Activated B cell treated with CpG ODN at 0.5 μM for 24 hours (primary cell): ENCODE measurements around the gene FHDC1. TPM values are rescaled to one million over a fixed set of nuclear protein-coding genes. Genes with fewer than 3 reads are reported as not detected.

ENCODE experiments used
- ATAC-seq: fragments of 200-7000 bp; cut with Tn5 transposase; one replicate; pipeline ENCODE4 v1.10.0; 2021; ENCODE audit warnings: low read depth, mild to moderate bottlenecking, moderate library complexity
- CTCF ChIA-PET: fragments of 350-600 bp; sonication (Branson Sonifier 250); formaldehyde crosslinking; loops from one replicate; lab custom pipeline; 2021; ENCODE audit warnings: antibody characterized with exemption; lab: Charles Lee
- POLR2A ChIA-PET: fragments of 350-600 bp; sonication (Branson Sonifier 250); formaldehyde crosslinking; loops from one replicate; lab custom pipeline; 2021; ENCODE audit warnings: antibody characterized with exemption; lab: Charles Lee
- DNase-seq: peaks from one replicate; pipeline ENCODE4 v3.0.0; 2022
- H3K27ac Mint-ChIP-seq: one replicate; pipeline ENCODE4 v1.8.0; 2020; ENCODE audit warnings: mixed read lengths
- H3K27me3 Mint-ChIP-seq: one replicate; pipeline ENCODE4 v1.8.0; 2021; ENCODE audit warnings: mixed read lengths
- H3K36me3 Mint-ChIP-seq: one replicate; pipeline ENCODE4 v1.8.0; 2021; ENCODE audit warnings: low read depth, mixed read lengths
- H3K4me1 Mint-ChIP-seq: one replicate; pipeline ENCODE4 v1.8.0; 2021; ENCODE audit warnings: mixed read lengths
- H3K4me3 Mint-ChIP-seq: one replicate; pipeline ENCODE4 v1.8.0; 2020; ENCODE audit warnings: mild to moderate bottlenecking, mixed read lengths
- H3K9me3 Mint-ChIP-seq: one replicate; pipeline ENCODE4 v1.8.0; 2020; ENCODE audit warnings: mixed read lengths
- CTCF ChIP-seq: fragments of 200-600 bp; IDR thresholded peaks from one replicate; pipeline ENCODE4 v1.8.0; 2022; ENCODE audit warnings: antibody characterized with exemption, mild to moderate bottlenecking
- intact Hi-C: fragments of 100-400 bp; cut with micrococcal nuclease; formaldehyde crosslinking; loops from one replicate; pipeline ENCODE4 v1.15.1; 2024
- total RNA-seq: library from RNA; stranded (reverse); gene quantifications from 2 replicates; pipeline ENCODE4 v1.2.3, GENCODE V29; 2022

The FHDC1 gene
- total RNA-seq, 1 donor from 2014 or later, result 0.33 TPM

DNA sequence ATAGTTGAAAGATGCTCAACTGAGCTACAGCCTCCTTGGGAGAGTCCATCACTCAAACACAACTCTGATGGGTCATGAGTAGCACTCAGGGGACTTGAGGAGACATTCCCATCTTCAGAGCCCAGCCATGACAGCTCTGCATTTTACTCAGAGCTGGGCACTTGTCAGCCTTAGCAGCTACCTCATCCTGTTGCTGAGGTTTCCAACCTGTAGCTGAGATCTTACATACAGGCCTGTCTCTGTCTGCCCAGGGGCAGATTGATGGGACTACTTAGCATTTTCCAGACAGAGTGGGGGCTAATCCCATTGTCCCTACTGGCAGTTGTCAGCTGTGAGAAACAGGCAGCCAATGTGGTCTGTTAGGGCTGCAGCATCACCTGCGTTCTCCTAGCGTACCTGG lies 3.5 kb downstream of the FHDC1 start:
- POLR2A ChIA-PET, result no interaction called here
- no peak overlapping the region for H3K27ac Mint-ChIP-seq
- TF ChIP-seq CTCF, result no peak
- H3K4me3 Mint-ChIP-seq, result no peak overlapping the region
- peaks cover 45% of the 10 kb centered on the region for H3K27me3 Mint-ChIP-seq
- DNase-seq, result no peak
- H3K36me3 Mint-ChIP-seq, result no peaks in the 10 kb centered on the region
- no peak for ATAC-seq
- peaks cover 22% of the 10 kb centered on the region for H3K4me1 Mint-ChIP-seq
- CTCF ChIA-PET, result no interaction called here
- H3K9me3 Mint-ChIP-seq, result no peaks in the 10 kb centered on the region
- intact Hi-C loops, result loop anchor here (5.0 kb wide), 1 partner anchor 188 kb away; no protein-coding TSS in a partner anchor

DNA sequence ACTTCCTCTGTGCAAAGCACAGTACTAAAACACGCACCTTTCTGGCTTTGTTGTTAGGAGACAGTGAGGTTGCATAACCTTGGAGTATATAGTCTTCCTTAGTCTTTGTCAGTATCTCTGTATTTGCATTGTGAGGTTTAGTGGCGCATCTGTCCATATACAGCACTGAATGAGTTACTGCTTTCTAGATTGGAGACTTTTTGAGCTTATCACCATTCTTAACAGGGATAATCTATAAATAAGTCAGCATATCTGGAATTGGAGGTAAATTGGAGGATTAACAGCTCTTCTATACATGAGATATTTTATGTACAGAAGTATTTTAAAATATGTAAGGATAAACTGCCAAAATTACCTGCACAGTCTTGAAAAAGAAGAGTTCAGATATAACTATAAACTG lies 4.3 kb downstream of the FHDC1 start:
- H3K36me3 Mint-ChIP-seq, result no peaks in the 10 kb centered on the region
- peaks cover 16% of the 10 kb centered on the region for H3K4me1 Mint-ChIP-seq
- H3K27ac Mint-ChIP-seq, result no peak overlapping the region
- CTCF ChIA-PET, result no interaction called here
- no peaks in the 10 kb centered on the region for H3K9me3 Mint-ChIP-seq
- no peak for TF ChIP-seq CTCF
- H3K27me3 Mint-ChIP-seq, result peaks cover 38% of the 10 kb centered on the region
- no peak for ATAC-seq
- no peak for DNase-seq
- intact Hi-C loops, result no loop called here
- no peak overlapping the region for H3K4me3 Mint-ChIP-seq
- POLR2A ChIA-PET, result no interaction called here

DNA sequence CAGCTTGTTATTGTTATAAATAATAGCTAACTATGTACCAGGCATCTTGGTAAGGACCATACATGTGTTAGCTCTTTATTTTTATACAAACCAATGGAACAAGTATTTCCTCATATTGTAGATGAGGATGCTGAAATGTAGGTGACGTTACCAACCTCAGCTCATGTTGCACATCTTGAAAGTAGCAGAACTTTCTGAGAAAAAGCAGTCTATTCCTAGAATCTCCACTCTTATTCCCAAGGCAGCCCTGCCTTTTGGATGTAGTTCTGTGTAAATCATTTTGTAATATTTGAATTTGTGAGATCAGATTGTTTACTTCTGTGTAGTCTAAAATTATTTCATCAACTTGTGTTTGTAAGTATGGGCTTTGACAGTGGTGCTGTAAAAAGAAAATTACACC lies 5.3 kb downstream of the FHDC1 start:
- CTCF ChIA-PET, result no interaction called here
- H3K36me3 Mint-ChIP-seq, result no peaks in the 10 kb centered on the region
- ATAC-seq (no peak), DNase-seq (no peak)
- H3K27ac Mint-ChIP-seq, result no peak overlapping the region
- peaks cover 13% of the 10 kb centered on the region for H3K4me1 Mint-ChIP-seq
- H3K4me3 Mint-ChIP-seq, result no peak overlapping the region
- no peak for TF ChIP-seq CTCF
- H3K9me3 Mint-ChIP-seq, result no peaks in the 10 kb centered on the region
- peaks cover 35% of the 10 kb centered on the region for H3K27me3 Mint-ChIP-seq
- POLR2A ChIA-PET, result no interaction called here
- intact Hi-C loops, result no loop called here

GRCh38 chr4:152942346-152942745 lies 6.2 kb downstream of the FHDC1 start:
- Mint-ChIP-seq H3K27ac (no peak overlapping the region), H3K27me3 (peaks cover 35% of the 10 kb centered on the region), H3K36me3 (no peaks in the 10 kb centered on the region), H3K4me3 (no peak overlapping the region), H3K9me3 (no peaks in the 10 kb centered on the region), H3K4me1 (peaks cover 13% of the 10 kb centered on the region)
- ATAC-seq (no peak), DNase-seq (no peak)
- ChIA-PET CTCF (no interaction called here), POLR2A (no interaction called here)
- intact Hi-C loops, result no loop called here
- no peak for TF ChIP-seq CTCF

DNA sequence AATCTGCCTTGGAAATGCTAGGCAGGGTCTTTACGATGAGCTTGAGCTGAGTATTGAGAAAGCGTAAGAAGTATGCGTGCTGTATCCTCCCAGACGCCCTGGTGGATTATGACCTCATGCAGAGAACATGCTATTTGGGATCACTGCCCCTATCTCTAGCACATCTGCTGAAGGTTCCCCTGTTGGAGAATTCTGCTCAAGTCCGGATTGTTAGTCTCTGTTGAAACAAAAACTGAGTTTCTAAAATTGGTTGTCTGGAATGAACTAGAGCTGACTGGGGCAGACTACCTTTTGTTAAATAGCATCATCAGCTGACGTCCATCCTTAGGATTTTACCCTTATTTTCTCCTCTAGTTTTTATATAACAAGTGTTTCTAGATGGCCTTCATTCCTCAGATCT lies 7.5 kb downstream of the FHDC1 start:
- H3K27me3 Mint-ChIP-seq, result peaks cover 34% of the 10 kb centered on the region
- intact Hi-C loops, result no loop called here

More for the DNA sequence above, 7.5 kb downstream of the FHDC1 start:
- no peak overlapping the region for H3K27ac Mint-ChIP-seq
- DNase-seq (no peak), ATAC-seq (no peak)
- H3K4me3 Mint-ChIP-seq, result no peak overlapping the region
- H3K4me1 Mint-ChIP-seq, result peaks cover 4% of the 10 kb centered on the region
- ChIA-PET POLR2A (no interaction called here), CTCF (no interaction called here)
- no peaks in the 10 kb centered on the region for H3K36me3 Mint-ChIP-seq
- no peak for TF ChIP-seq CTCF
- H3K9me3 Mint-ChIP-seq, result no peaks in the 10 kb centered on the region
